GM23338 (cell line): ENCODE data around the gene ADIPOR2. TPM values are rescaled to one million over a fixed set of nuclear protein-coding genes. Genes with fewer than 3 reads are reported as not detected.

Experiments
- ATAC-seq: fragments of 200-7000 bp; cut with Tn5 transposase; 3 replicates; pipeline ENCODE4 v1.9.1; 2020
- DNase-seq: peaks from one replicate; pipeline ENCODE4 v3.0.0-alpha.2; 2015; ENCODE audit warnings: low spot score
- H2AFZ ChIP-seq: fragments of 200-600 bp; sonication (generic); 2 replicates; pipeline ENCODE4 v1.8.0; 2016; ENCODE audit warnings: antibody characterized with exemption, mild to moderate bottlenecking, moderate library complexity
- H3F3A ChIP-seq: fragments of 200-600 bp; sonication (generic); replicated peaks from 2 replicates; pipeline ENCODE4 v1.8.0; 2017; ENCODE audit warnings: antibody characterized with exemption, mixed run types, low read depth
- H3K27ac ChIP-seq: fragments of 200-600 bp; sonication (generic); 2 replicates; pipeline ENCODE4 v1.6.1; 2016; ENCODE audit warnings: low read depth
- H3K27me3 ChIP-seq: fragments of 200-600 bp; sonication (generic); 2 replicates; pipeline ENCODE4 v1.8.0; 2016; ENCODE audit warnings: mild to moderate bottlenecking, mixed run types, moderate library complexity; ENCODE audit not compliant: insufficient read depth
- H3K36me3 ChIP-seq: fragments of 200-600 bp; sonication (generic); 2 replicates; pipeline ENCODE4 v1.8.0; 2016; ENCODE audit warnings: mild to moderate bottlenecking; ENCODE audit not compliant: insufficient read depth
- H3K4me1 ChIP-seq: fragments of 200-600 bp; sonication (generic); 2 replicates; pipeline ENCODE4 v1.8.0; 2016; ENCODE audit warnings: mild to moderate bottlenecking, moderate library complexity; ENCODE audit not compliant: insufficient read depth
- H3K4me2 ChIP-seq: fragments of 200-600 bp; sonication (generic); 2 replicates; pipeline ENCODE4 v1.7.1; 2017; ENCODE audit warnings: mixed run types
- H3K4me3 ChIP-seq: fragments of 200-600 bp; sonication (generic); 2 replicates; pipeline ENCODE4 v1.6.1; 2016; ENCODE audit warnings: mixed run types
- H3K79me2 ChIP-seq: fragments of 200-600 bp; sonication (generic); replicated peaks from 2 replicates; pipeline ENCODE4 v1.8.0; 2017; ENCODE audit warnings: mild to moderate bottlenecking; ENCODE audit not compliant: insufficient read depth
- H3K9me2 ChIP-seq: fragments of 200-600 bp; sonication (generic); 2 replicates; pipeline ENCODE4 v1.8.0; 2017; ENCODE audit not compliant: insufficient read depth
- H4K20me1 ChIP-seq: fragments of 200-600 bp; sonication (generic); replicated peaks from 2 replicates; pipeline ENCODE4 v1.8.0; 2017; ENCODE audit warnings: mild to moderate bottlenecking; ENCODE audit not compliant: insufficient read depth
- H3K27ac Mint-ChIP-seq: 2 replicates; pipeline ENCODE4 v1.8.0; 2020; ENCODE audit warnings: inconsistent platforms, mild to moderate bottlenecking, moderate library complexity, mixed read lengths
- H3K27me3 Mint-ChIP-seq: 3 replicates; pipeline ENCODE4 v1.8.0; 2022; ENCODE audit warnings: low read depth, mild to moderate bottlenecking, moderate library complexity, mixed read lengths, inconsistent platforms; ENCODE audit not compliant: insufficient read depth, poor library complexity
- H3K36me3 Mint-ChIP-seq: 3 replicates; pipeline ENCODE4 v1.8.0; 2021; ENCODE audit warnings: low read depth, mild to moderate bottlenecking, inconsistent platforms, moderate library complexity, mixed read lengths
- H3K4me1 Mint-ChIP-seq: 3 replicates; pipeline ENCODE4 v1.8.0; 2020; ENCODE audit warnings: mild to moderate bottlenecking, inconsistent platforms, mixed read lengths
- H3K4me3 Mint-ChIP-seq: 3 replicates; pipeline ENCODE4 v1.8.0; 2021; ENCODE audit warnings: moderate library complexity, mild to moderate bottlenecking, inconsistent platforms, mixed read lengths
- H3K9me3 Mint-ChIP-seq: 3 replicates; pipeline ENCODE4 v1.8.0; 2020; ENCODE audit warnings: moderate library complexity, mild to moderate bottlenecking, inconsistent platforms, mixed read lengths
- CTCF ChIP-seq, 2 experiments: fragments of 200-600 bp in 1 of 2; sonication (generic) in 1 of 2; conservative IDR thresholded peaks; 2 replicates each; pipeline versions ENCODE4 v1.5.1 to v1.6.1; 2016 to 2017; ENCODE audit warnings: antibody characterized with exemption in 2 of 2, low read depth in 2 of 2, mild to moderate bottlenecking in 2 of 2, moderate library complexity in 1 of 2
- JUNB ChIP-seq: IDR thresholded peaks from one replicate; pipeline ENCODE4 v1.6.1; 2016; ENCODE audit warnings: antibody characterized with exemption; ENCODE audit not compliant: unreplicated experiment
- ZNF462 ChIP-seq: fragments of 250-450 bp; sonication (Bioruptor Pico); IDR thresholded peaks from 2 replicates; pipeline ENCODE4 v1.5.0; 2020; ENCODE audit warnings: mild to moderate bottlenecking, moderate library complexity
- polyA plus RNA-seq: library from polyadenylated mRNA; unstranded; fragments of >200 nt; fragmentation: Nextera tagmentation; extraction: Ambion mirVana; gene quantifications from 2 replicates; pipeline ENCODE4 v1.2.1, GENCODE V29; 2016
- total RNA-seq: library from RNA; depleted of rRNA; stranded (reverse); fragments of >200 nt; shearing (Covaris generic); gene quantifications from 2 replicates; pipeline ENCODE4 v1.2.3, GENCODE V29; 2014

ADIPOR2 gene
- total and polyA plus RNA-seq, 2 experiments from 2014 or later: 11.7 to 36.2 TPM

GRCh38 chr12:1826867-1827705, 136.2 kb downstream of the ADIPOR2 start (continued):
- TF ChIP-seq ZNF462 (CRISPR knock-in tag): no peak
- TF ChIP-seq CTCF (conservative IDR thresholded peaks at IDR 0.05; ENCODE audit: low read depth in 2 of 2): no peak

- ATAC-seq: no peak
- H3K4me1 Mint-ChIP-seq: peaks cover 21% of the 10 kb centered on the region
- H3K79me2 ChIP-seq: no peaks in the 10 kb centered on the region
- no peak overlapping the region for H3K4me2 ChIP-seq
- DNase-seq: no peak
- no peaks in the 10 kb centered on the region for H3K36me3 Mint-ChIP-seq
- H3K27ac ChIP-seq: no peak overlapping the region
- peaks cover 13% of the 10 kb centered on the region for H3K4me1 ChIP-seq
- no peaks in the 10 kb centered on the region for H3K9me3 Mint-ChIP-seq
- H3K9me2 ChIP-seq: no peaks in the 10 kb centered on the region
- no peaks in the 10 kb centered on the region for H3K27me3 ChIP-seq
- H3K27me3 Mint-ChIP-seq: peaks cover 30% of the 10 kb centered on the region
- H2AFZ ChIP-seq: no peak overlapping the region
- H3K27ac Mint-ChIP-seq: no peak overlapping the region
- H3F3A ChIP-seq: no peaks in the 10 kb centered on the region
- no peak overlapping the region for H3K4me3 ChIP-seq
- H3K36me3 ChIP-seq: no peaks in the 10 kb centered on the region
- H3K4me3 Mint-ChIP-seq: no peak overlapping the region
- H4K20me1 ChIP-seq: no peaks in the 10 kb centered on the region
- TF ChIP-seq JUNB (no peak), ZNF462 (CRISPR knock-in tag) (no peak)
Measured at GRCh38 chr12:1827826-1828805, 137.2 kb downstream of the ADIPOR2 start.
